C4-2B (cell line): ENCODE results near the gene ENGASE.

Experiments used
- ZFX ChIP-seq: fragments of 450-650 bp; IDR thresholded peaks from 2 replicates; pipeline ENCODE4 v1.6.1; 2017
- TF ChIP-seq, protein P1 (sequence below): fragments of 450-650 bp; conservative IDR thresholded peaks from 2 replicates; pipeline ENCODE4 v1.5.1; 2017; ENCODE audit warnings: mild to moderate bottlenecking

DNA sequence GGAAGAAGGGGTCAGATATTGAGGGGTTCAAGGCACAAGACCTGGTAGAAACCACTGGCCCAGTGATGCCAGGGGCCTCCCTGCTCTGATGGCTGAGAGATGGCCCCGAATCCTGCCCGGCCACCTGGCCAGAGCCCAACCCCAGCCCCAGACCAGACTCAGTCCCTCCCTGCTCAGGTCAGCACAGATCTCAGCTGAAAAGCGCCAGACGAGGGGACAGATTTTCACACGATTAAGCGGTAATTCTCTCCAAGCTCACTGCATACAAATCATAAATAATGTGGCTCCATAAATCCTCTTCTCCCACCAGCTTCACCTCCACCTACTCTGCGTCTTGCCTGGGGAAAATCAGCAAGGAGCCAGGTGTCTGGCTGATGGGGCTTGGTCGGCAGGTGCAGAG is 57.1 kb downstream of the ENGASE start:
- TF ChIP-seq, protein P1, sequence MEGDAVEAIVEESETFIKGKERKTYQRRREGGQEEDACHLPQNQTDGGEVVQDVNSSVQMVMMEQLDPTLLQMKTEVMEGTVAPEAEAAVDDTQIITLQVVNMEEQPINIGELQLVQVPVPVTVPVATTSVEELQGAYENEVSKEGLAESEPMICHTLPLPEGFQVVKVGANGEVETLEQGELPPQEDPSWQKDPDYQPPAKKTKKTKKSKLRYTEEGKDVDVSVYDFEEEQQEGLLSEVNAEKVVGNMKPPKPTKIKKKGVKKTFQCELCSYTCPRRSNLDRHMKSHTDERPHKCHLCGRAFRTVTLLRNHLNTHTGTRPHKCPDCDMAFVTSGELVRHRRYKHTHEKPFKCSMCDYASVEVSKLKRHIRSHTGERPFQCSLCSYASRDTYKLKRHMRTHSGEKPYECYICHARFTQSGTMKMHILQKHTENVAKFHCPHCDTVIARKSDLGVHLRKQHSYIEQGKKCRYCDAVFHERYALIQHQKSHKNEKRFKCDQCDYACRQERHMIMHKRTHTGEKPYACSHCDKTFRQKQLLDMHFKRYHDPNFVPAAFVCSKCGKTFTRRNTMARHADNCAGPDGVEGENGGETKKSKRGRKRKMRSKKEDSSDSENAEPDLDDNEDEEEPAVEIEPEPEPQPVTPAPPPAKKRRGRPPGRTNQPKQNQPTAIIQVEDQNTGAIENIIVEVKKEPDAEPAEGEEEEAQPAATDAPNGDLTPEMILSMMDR = no peak
- no peak for TF ChIP-seq ZFX
